SK-N-SH (cell line): Measurements from ENCODE around the gene ENSA. TPM values are rescaled to one million over a fixed set of nuclear protein-coding genes. Genes with fewer than 3 reads are reported as not detected.

Experiments
- CTCF ChIA-PET: fragments of 300-600, 350-600 bp; formaldehyde crosslinking; extraction: SDS; loops from one replicate; lab custom pipeline; 2021; lab: Yijun Ruan, JAX
- POLR2A ChIA-PET: fragments of 350-600 bp; sonication (Branson Sonifier 250); formaldehyde crosslinking; extraction: SDS; loops from one replicate; lab custom pipeline; 2020; ENCODE audit warnings: antibody characterized with exemption, inconsistent platforms; lab: Yijun Ruan, JAX
- DNase-seq: peaks from one replicate; pipeline ENCODE4 v3.0.0; 2012
- H2AFZ ChIP-seq: fragments of 200-600 bp; sonication (generic); 2 replicates; pipeline ENCODE4 v1.8.1; 2016; ENCODE audit warnings: antibody characterized with exemption, mild to moderate bottlenecking, low read depth
- H3F3A ChIP-seq: fragments of 200-600 bp; sonication (generic); replicated peaks from 2 replicates; pipeline ENCODE3; 2016; ENCODE audit warnings: antibody characterized with exemption, mild to moderate bottlenecking; ENCODE audit not compliant: insufficient read depth
- H3K27ac ChIP-seq, 2 experiments: fragments of 200-500 bp in 1 of 2; fragments of 200-600 bp in 1 of 2; sonication (Bioruptor generic) in 1 of 2; sonication (generic), shearing (Covaris generic) in 1 of 2; 2 replicates each; pipeline versions ENCODE4 v1.5.1 to v1.6.1; 2014 to 2016; ENCODE audit warnings: low read depth in 2 of 2, inconsistent platforms in 1 of 2, low read length in 1 of 2, mild to moderate bottlenecking in 1 of 2, mixed read lengths in 1 of 2
- H3K27me3 ChIP-seq: fragments of 200-600 bp; sonication (generic), shearing (Covaris generic); 2 replicates; pipeline ENCODE4 v1.6.1; 2016; ENCODE audit warnings: mixed run types; ENCODE audit not compliant: insufficient read depth
- H3K36me3 ChIP-seq, 2 experiments: fragments of 200-500 bp in 1 of 2; fragments of 200-600 bp in 1 of 2; sonication (Bioruptor generic) in 1 of 2; sonication (generic) in 1 of 2; replicated peaks in 1 of 2; 2 replicates each; pipeline versions ENCODE3 to v1.5.1; 2014 to 2016; ENCODE audit warnings: low read length in 1 of 2, mild to moderate bottlenecking in 1 of 2; ENCODE audit not compliant: insufficient read depth in 2 of 2, control insufficient read depth in 1 of 2
- H3K4me1 ChIP-seq, 2 experiments: fragments of 200-500 bp in 1 of 2; fragments of 200-600 bp in 1 of 2; sonication (Bioruptor generic) in 1 of 2; sonication (generic), shearing (Covaris generic) in 1 of 2; 2 replicates each; pipeline versions ENCODE4 v1.5.1 to v1.6.1; 2014 to 2016; ENCODE audit warnings: low read depth in 1 of 2, low read length in 1 of 2, mixed run types in 1 of 2; ENCODE audit not compliant: insufficient read depth in 2 of 2, control insufficient read depth in 1 of 2
- H3K4me2 ChIP-seq: fragments of 200-600 bp; sonication (generic), shearing (Covaris generic); 2 replicates; pipeline ENCODE4 v1.6.1; 2017; ENCODE audit warnings: mixed run types
- H3K4me3 ChIP-seq, 2 experiments: fragments of 200-500 bp in 1 of 2; fragments of 200-600 bp in 1 of 2; sonication (Bioruptor generic) in 1 of 2; sonication (generic), shearing (Covaris generic) in 1 of 2; 2 replicates each; pipeline versions ENCODE4 v1.5.1 to v1.8.1; 2014 to 2016; ENCODE audit warnings: low read depth in 2 of 2, inconsistent platforms in 1 of 2, low read length in 1 of 2, mild to moderate bottlenecking in 1 of 2, mixed read lengths in 1 of 2, moderate library complexity in 1 of 2
- H3K79me2 ChIP-seq: fragments of 200-600 bp; sonication (generic); 2 replicates; pipeline ENCODE4 v1.8.1; 2017; ENCODE audit warnings: mild to moderate bottlenecking; ENCODE audit not compliant: insufficient read depth
- H3K9ac ChIP-seq: fragments of 200-600 bp; sonication (generic); 2 replicates; pipeline ENCODE4 v1.6.1; 2017; ENCODE audit warnings: mixed run types
- H3K9me2 ChIP-seq: fragments of 200-600 bp; sonication (generic); 2 replicates; pipeline ENCODE4 v1.6.1; 2017; ENCODE audit warnings: mixed run types
- H3K9me3 ChIP-seq: fragments of 200-600 bp; sonication (generic); 2 replicates; pipeline ENCODE4 v1.6.1; 2017; ENCODE audit warnings: mixed run types, mild to moderate bottlenecking, moderate library complexity
- H4K20me1 ChIP-seq: fragments of 200-600 bp; sonication (generic); 2 replicates; pipeline ENCODE4 v1.6.1; 2017; ENCODE audit warnings: mild to moderate bottlenecking, mixed run types; ENCODE audit not compliant: insufficient read depth
- ELF1 ChIP-seq: IDR thresholded peaks from 2 replicates; pipeline ENCODE4 v1.4.0; 2012
- EZH2phosphoT487 ChIP-seq: fragments of 200-600 bp; sonication (generic); IDR thresholded peaks from 2 replicates; pipeline ENCODE4 v1.6.1; 2017; ENCODE audit warnings: low read depth, mixed run types, mild to moderate bottlenecking, antibody characterized with exemption, moderate library complexity, borderline replicate concordance
- FOSL2 ChIP-seq: IDR thresholded peaks from 2 replicates; pipeline ENCODE4 v1.4.0; 2012; ENCODE audit warnings: low read depth, mild to moderate bottlenecking, moderate library complexity, borderline replicate concordance
- FOXJ3 ChIP-seq: sonication (generic); formaldehyde crosslinking; IDR thresholded peaks from 2 replicates; pipeline ENCODE4 v1.5.1; 2020; ENCODE audit warnings: mild to moderate bottlenecking, missing genetic modification reagents
- FOXM1 ChIP-seq: IDR thresholded peaks from 2 replicates; pipeline ENCODE4 v1.4.0; 2012; ENCODE audit warnings: low read depth, mild to moderate bottlenecking
- GABPA ChIP-seq: IDR thresholded peaks from 2 replicates; pipeline ENCODE4 v1.4.0; 2012; ENCODE audit warnings: low read depth, mild to moderate bottlenecking
- GATA2 ChIP-seq: sonication (generic); formaldehyde crosslinking; IDR thresholded peaks from 2 replicates; pipeline ENCODE4 v1.5.0; 2020; ENCODE audit warnings: mild to moderate bottlenecking, missing genetic modification reagents
- JUND ChIP-seq: IDR thresholded peaks from 2 replicates; pipeline ENCODE4 v1.4.0; 2012
- MAX ChIP-seq: IDR thresholded peaks from 2 replicates; pipeline ENCODE4 v1.4.0; 2012; ENCODE audit warnings: low read depth
- MXI1 ChIP-seq: IDR thresholded peaks from 2 replicates; pipeline ENCODE4 v1.6.1; 2012; ENCODE audit warnings: mild to moderate bottlenecking, low read depth, low read length, improper control_type of control experiment
- NFIC ChIP-seq: IDR thresholded peaks from 2 replicates; pipeline ENCODE4 v1.4.0; 2012; ENCODE audit warnings: borderline replicate concordance
- PBX3 ChIP-seq: IDR thresholded peaks from 2 replicates; pipeline ENCODE4; 2012
- POLR2AphosphoS5 ChIP-seq: IDR thresholded peaks from 2 replicates; pipeline ENCODE4 v1.6.1; 2012; ENCODE audit warnings: low read depth, low read length
- RFX5 ChIP-seq: IDR thresholded peaks from 2 replicates; pipeline ENCODE4 v1.6.1; 2012; ENCODE audit warnings: mild to moderate bottlenecking, improper control_type of control experiment, low read length
- RXRA ChIP-seq: IDR thresholded peaks from 2 replicates; pipeline ENCODE4 v1.4.0; 2012; ENCODE audit warnings: low read depth, mild to moderate bottlenecking, borderline replicate concordance
- SIN3A ChIP-seq: IDR thresholded peaks from 2 replicates; pipeline ENCODE4 v1.6.1; 2012; ENCODE audit warnings: low read depth, mild to moderate bottlenecking, low read length, moderate library complexity, borderline replicate concordance
- TCF12 ChIP-seq: IDR thresholded peaks from 2 replicates; pipeline ENCODE4 v1.4.0; 2012
- TEAD4 ChIP-seq: IDR thresholded peaks from 2 replicates; pipeline ENCODE4 v1.4.0; 2012; ENCODE audit warnings: mild to moderate bottlenecking, borderline replicate concordance; ENCODE audit not compliant: insufficient read depth
- YY1 ChIP-seq: IDR thresholded peaks from 2 replicates; pipeline ENCODE4 v1.4.0; 2012; ENCODE audit warnings: low read depth, mild to moderate bottlenecking
- ZBTB33 ChIP-seq: IDR thresholded peaks from 2 replicates; pipeline ENCODE4 v1.4.0; 2012; ENCODE audit warnings: low read depth, borderline replicate concordance
- WGBS: methylation state at CpG from one replicate; pipeline ENCODE4 v1.1.6; 2017; ENCODE audit warnings: low lambda C conversion rate; 5-methylcytosine and 5-hydroxymethylcytosine counted together
- polyA plus RNA-seq, 3 experiments: library from polyadenylated mRNA; depleted of rRNA; stranded (reverse); fragments of >200 nt; gene quantifications; 2 replicates each; pipeline ENCODE4 v1.2.3, GENCODE V29; 2012
- TF ChIP-seq, protein P1 (sequence below): fragments of 200-600 bp; sonication (generic); IDR thresholded peaks from 2 replicates; pipeline ENCODE4 v1.6.1; 2017; ENCODE audit warnings: antibody characterized with exemption, mild to moderate bottlenecking, moderate library complexity

Gene ENSA
- polyA plus RNA-seq, 1 of the 3 experiments (the other 2 are of a cell fraction), result 56.3 TPM

DNA sequence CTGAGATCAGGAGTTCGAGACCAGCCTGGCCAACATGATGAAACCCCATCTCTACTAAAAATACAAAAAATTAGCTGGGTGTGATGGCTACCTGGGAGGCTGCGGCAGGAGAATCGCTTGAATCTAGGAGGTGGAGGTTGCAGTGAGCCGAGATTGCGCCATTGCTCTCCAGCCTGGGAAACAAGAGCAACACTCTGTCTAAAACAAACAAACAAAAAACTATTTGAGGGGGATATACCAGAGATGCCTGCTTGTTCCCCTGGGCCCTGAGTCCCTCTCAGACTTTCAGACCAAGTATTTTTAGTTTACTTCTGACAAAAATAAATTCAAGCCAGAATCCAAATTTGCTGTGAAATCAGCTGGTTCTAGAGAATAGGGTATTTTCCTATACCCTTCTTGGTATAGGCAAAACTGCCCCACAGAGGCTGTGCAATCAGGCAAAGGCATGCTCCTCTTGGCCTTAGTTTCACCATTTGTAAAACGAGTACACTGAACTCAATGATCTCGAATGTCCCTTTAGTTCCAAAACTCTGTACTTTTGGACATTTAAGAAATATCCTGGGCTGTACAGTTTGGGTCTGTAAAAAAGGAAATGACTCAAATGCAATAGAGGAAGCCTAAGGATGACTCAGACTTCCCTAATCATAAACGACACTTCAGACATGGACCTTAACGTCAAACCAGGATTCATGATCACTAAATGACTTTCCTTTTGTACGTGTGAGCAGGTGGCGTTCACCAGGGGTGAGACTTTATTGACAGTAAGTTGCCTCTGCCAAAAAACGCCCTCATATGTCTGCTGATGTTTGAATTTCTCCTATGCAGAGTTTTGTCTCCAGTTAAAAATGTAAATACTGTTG lies 16.1 kb downstream of the ENSA start (continued):
- TF ChIP-seq, protein P1, sequence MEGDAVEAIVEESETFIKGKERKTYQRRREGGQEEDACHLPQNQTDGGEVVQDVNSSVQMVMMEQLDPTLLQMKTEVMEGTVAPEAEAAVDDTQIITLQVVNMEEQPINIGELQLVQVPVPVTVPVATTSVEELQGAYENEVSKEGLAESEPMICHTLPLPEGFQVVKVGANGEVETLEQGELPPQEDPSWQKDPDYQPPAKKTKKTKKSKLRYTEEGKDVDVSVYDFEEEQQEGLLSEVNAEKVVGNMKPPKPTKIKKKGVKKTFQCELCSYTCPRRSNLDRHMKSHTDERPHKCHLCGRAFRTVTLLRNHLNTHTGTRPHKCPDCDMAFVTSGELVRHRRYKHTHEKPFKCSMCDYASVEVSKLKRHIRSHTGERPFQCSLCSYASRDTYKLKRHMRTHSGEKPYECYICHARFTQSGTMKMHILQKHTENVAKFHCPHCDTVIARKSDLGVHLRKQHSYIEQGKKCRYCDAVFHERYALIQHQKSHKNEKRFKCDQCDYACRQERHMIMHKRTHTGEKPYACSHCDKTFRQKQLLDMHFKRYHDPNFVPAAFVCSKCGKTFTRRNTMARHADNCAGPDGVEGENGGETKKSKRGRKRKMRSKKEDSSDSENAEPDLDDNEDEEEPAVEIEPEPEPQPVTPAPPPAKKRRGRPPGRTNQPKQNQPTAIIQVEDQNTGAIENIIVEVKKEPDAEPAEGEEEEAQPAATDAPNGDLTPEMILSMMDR, result no peak
- TF ChIP-seq MXI1 (no peak), POLR2AphosphoS5 (peak; percentile 59; the same call in 1 of the 2 replicates)

DNA sequence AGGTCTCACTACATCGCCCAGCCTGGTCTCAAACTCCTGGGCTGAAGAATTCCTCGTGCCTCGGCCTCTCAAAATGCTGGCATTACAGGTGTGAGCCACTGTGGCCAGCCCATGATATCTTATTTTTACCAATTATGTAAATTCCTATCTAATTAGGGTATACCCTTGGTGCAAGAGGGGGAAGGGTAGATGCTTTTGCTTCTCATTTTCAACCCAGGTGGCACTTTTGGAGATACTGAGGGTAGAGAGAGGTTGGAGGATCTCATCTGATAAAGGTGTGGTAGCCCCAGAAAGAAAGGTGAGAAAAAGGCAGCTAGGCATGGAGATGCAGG lies 17.4 kb downstream of the ENSA start:
- no peak for DNase-seq
- WGBS, result 94% methylated on average over 3 of the region's 3 CpGs
- POLR2A ChIA-PET, result no interaction called here
- H2AFZ ChIP-seq, result peak overlapping the region; percentile 43; the same call in 1 of the 2 replicates
- H3F3A ChIP-seq, result peaks cover 50% of the 10 kb centered on the region
- peak overlapping the region; percentile 58 for H3K9ac ChIP-seq
- H3K4me2 ChIP-seq, result peak overlapping the region; percentile 70
- H3K27me3 ChIP-seq, result no peaks in the 10 kb centered on the region
- H3K79me2 ChIP-seq, result peaks cover 26% of the 10 kb centered on the region
- H3K9me3 ChIP-seq, result no peaks in the 10 kb centered on the region
- H3K4me1 ChIP-seq, result peaks cover 2 to 35% of the 10 kb centered on the region in 2 experiments; a peak in 3 of 4 replicates
- no peaks in the 10 kb centered on the region for H4K20me1 ChIP-seq
- no peak overlapping the region for H3K4me3 ChIP-seq
- TF ChIP-seq RFX5, result no peak
- TF ChIP-seq TCF12, result no peak
- TF ChIP-seq PBX3, result no peak
- TF ChIP-seq SIN3A, result no peak
- TF ChIP-seq NFIC, result no peak
- no peak for TF ChIP-seq FOXM1
- no peak for TF ChIP-seq EZH2phosphoT487
- TF ChIP-seq POLR2AphosphoS5, result no peak
- no peak for TF ChIP-seq RXRA
- TF ChIP-seq TEAD4, result no peak
- no peak for TF ChIP-seq GABPA
- TF ChIP-seq FOXJ3 (CRISPR knock-in tag), result no peak
- no peak for TF ChIP-seq JUND
- no peak for TF ChIP-seq ZBTB33
- TF ChIP-seq YY1, result no peak
- TF ChIP-seq FOSL2, result no peak
- TF ChIP-seq, protein P1, result no peak
- TF ChIP-seq ELF1, result no peak
- TF ChIP-seq GATA2 (CRISPR knock-in tag), result no peak
- TF ChIP-seq MAX, result no peak
- TF ChIP-seq, all 33 proteins: peak for 0
- Histone ChIP-seq H3K9me2 (no peaks in the 10 kb centered on the region), H3K27ac (peak overlapping the region in 1 of 2 experiments; percentile 97; a peak in 2 of 4 replicates), H3K36me3 (peaks cover 0 to 5% of the 10 kb centered on the region in 2 experiments)
- CTCF ChIA-PET, result interaction anchor here (4.3 kb wide), 1 partner anchor 51 kb away, joined by 20 read pairs; no protein-coding TSS in a partner anchor
